DOHH2 (cell line): ENCODE results near the gene SPP2.

Source experiments
- H3F3A ChIP-seq: fragments of 200-600 bp; sonication (generic), shearing (Covaris generic); 2 replicates; pipeline ENCODE4 v1.6.0; 2016; ENCODE audit warnings: antibody characterized with exemption, mild to moderate bottlenecking; ENCODE audit not compliant: control insufficient read depth, insufficient read depth
- H3K27ac ChIP-seq: fragments of 200-600 bp; sonication (generic); 2 replicates; pipeline ENCODE4 v1.5.1; 2014; ENCODE audit warnings: low read depth, mild to moderate bottlenecking, low read length, moderate library complexity
- H3K27me3 ChIP-seq: fragments of 200-600 bp; sonication (generic); 2 replicates; pipeline ENCODE4 v1.6.1; 2014; ENCODE audit warnings: mild to moderate bottlenecking, low read length, mixed read lengths; ENCODE audit not compliant: control insufficient read depth
- H3K36me3 ChIP-seq: fragments of 200-600 bp; sonication (generic); 2 replicates; pipeline ENCODE4 v1.6.1; 2014; ENCODE audit warnings: mild to moderate bottlenecking, low read length, moderate library complexity, mixed read lengths; ENCODE audit not compliant: control insufficient read depth
- H3K4me1 ChIP-seq: fragments of 200-600 bp; sonication (generic); 2 replicates; pipeline ENCODE4 v1.6.1; 2014; ENCODE audit warnings: mild to moderate bottlenecking, low read length, mixed read lengths; ENCODE audit not compliant: control insufficient read depth
- H3K4me2 ChIP-seq: fragments of 200-600 bp; sonication (generic); 2 replicates; pipeline ENCODE4 v1.6.0; 2014; ENCODE audit warnings: mild to moderate bottlenecking, low read length, moderate library complexity
- H3K4me3 ChIP-seq: fragments of 200-600 bp; sonication (generic); 2 replicates; pipeline ENCODE4 v1.5.1; 2014; ENCODE audit warnings: mild to moderate bottlenecking, low read length, mixed read lengths
- H3K79me2 ChIP-seq: fragments of 200-600 bp; sonication (generic); 2 replicates; pipeline ENCODE4 v1.6.1; 2014; ENCODE audit warnings: mild to moderate bottlenecking, low read length, mixed read lengths; ENCODE audit not compliant: control insufficient read depth
- H3K9me2 ChIP-seq: fragments of 200-600 bp; sonication (generic); replicated peaks from 2 replicates; pipeline ENCODE4 v1.6.1; 2014; ENCODE audit warnings: mild to moderate bottlenecking, low read length, mixed read lengths; ENCODE audit not compliant: control insufficient read depth
- H3K9me3 ChIP-seq: fragments of 200-600 bp; sonication (generic); 2 replicates; pipeline ENCODE4 v1.6.1; 2014; ENCODE audit warnings: antibody characterized with exemption, low read length, mixed read lengths; ENCODE audit not compliant: control insufficient read depth, insufficient read depth
- H4K20me1 ChIP-seq: fragments of 200-600 bp; sonication (generic); 2 replicates; pipeline ENCODE4 v1.6.0; 2014; ENCODE audit warnings: low read depth, mild to moderate bottlenecking, antibody characterized with exemption, low read length, moderate library complexity; ENCODE audit not compliant: control insufficient read depth, insufficient read depth
- EZH2phosphoT487 ChIP-seq: fragments of 200-600 bp; sonication (generic); IDR thresholded peaks from 2 replicates; pipeline ENCODE4 v1.6.1; 2017; ENCODE audit warnings: borderline replicate concordance, mild to moderate bottlenecking, antibody characterized with exemption, low read length, moderate library complexity, mixed read lengths
- TF ChIP-seq, protein P1 (sequence below): fragments of 200-600 bp; sonication (generic); IDR thresholded peaks from one replicate; pipeline ENCODE4 v1.5.1; 2014; ENCODE audit warnings: antibody characterized with exemption, mild to moderate bottlenecking, low read depth, low read length; ENCODE audit not compliant: poor library complexity, severe bottlenecking

Gene SPP2

DNA sequence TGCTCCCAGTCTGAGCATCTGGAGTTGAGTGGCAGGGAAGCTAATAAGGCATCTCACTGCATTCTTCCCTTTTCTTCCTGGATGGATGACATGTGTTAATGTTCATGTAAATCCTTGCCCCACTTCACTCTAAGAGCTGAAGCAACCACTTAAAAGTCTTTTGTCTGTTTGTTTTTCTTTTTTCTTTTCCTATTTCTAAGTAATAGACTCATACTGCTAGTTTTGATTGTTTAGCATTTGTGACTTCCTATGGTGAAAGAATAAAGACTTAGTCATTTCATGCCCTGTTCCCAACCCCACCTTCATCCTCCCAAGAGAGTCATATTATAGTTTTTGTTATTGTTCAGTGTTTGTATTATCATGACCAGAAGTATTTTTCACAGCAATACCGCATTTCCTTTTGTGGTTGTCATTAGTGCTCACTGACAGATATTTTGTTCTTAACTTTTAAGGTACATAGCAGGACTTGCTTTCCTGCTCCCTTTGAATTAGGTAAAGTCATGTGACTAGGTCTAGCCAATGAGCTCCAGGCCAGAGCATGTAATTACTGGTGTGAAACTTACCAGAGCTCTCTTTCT, 18.1 kb upstream of the SPP2 start:
- Histone ChIP-seq H4K20me1 (no peaks in the 10 kb centered on the region), H3K4me2 (no peak overlapping the region), H3K4me3 (no peak overlapping the region), H3K4me1 (no peaks in the 10 kb centered on the region), H3K9me3 (no peaks in the 10 kb centered on the region), H3F3A (no peaks in the 10 kb centered on the region), H3K27me3 (no peaks in the 10 kb centered on the region), H3K27ac (no peak overlapping the region), H3K36me3 (no peaks in the 10 kb centered on the region), H3K9me2 (no peaks in the 10 kb centered on the region), H3K79me2 (no peaks in the 10 kb centered on the region)
- TF ChIP-seq, protein P1, sequence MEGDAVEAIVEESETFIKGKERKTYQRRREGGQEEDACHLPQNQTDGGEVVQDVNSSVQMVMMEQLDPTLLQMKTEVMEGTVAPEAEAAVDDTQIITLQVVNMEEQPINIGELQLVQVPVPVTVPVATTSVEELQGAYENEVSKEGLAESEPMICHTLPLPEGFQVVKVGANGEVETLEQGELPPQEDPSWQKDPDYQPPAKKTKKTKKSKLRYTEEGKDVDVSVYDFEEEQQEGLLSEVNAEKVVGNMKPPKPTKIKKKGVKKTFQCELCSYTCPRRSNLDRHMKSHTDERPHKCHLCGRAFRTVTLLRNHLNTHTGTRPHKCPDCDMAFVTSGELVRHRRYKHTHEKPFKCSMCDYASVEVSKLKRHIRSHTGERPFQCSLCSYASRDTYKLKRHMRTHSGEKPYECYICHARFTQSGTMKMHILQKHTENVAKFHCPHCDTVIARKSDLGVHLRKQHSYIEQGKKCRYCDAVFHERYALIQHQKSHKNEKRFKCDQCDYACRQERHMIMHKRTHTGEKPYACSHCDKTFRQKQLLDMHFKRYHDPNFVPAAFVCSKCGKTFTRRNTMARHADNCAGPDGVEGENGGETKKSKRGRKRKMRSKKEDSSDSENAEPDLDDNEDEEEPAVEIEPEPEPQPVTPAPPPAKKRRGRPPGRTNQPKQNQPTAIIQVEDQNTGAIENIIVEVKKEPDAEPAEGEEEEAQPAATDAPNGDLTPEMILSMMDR: no peak
- no peak for TF ChIP-seq EZH2phosphoT487

DNA sequence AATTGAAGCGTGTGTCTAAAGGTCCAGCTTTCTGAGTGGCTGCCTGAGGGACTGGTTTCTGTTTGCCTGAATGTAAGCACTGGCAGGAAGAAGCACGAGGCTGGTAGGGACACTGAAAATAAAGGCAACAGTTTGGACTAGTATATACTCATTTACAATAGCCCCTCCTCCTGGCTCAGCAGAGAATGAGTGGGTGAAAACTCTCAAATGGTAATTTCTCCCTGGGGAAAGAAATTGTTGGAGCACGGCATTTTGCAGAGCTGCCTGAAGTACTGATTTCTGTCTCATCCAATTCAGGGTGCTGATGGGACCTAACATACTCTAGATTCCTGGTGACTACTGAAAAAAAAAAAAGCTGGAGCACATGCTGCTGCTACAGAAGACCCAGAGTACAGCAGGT, 17.3 kb upstream of the SPP2 start:
- Histone ChIP-seq H3K4me3 (no peak overlapping the region), H3K4me1 (no peaks in the 10 kb centered on the region), H3K9me3 (no peaks in the 10 kb centered on the region), H3K4me2 (no peak overlapping the region), H3K27me3 (no peaks in the 10 kb centered on the region), H3K36me3 (no peaks in the 10 kb centered on the region), H3K9me2 (no peaks in the 10 kb centered on the region), H3K79me2 (no peaks in the 10 kb centered on the region), H4K20me1 (no peaks in the 10 kb centered on the region), H3K27ac (no peak overlapping the region), H3F3A (no peaks in the 10 kb centered on the region)
- no peak for TF ChIP-seq EZH2phosphoT487
- TF ChIP-seq, protein P1: no peak

DNA sequence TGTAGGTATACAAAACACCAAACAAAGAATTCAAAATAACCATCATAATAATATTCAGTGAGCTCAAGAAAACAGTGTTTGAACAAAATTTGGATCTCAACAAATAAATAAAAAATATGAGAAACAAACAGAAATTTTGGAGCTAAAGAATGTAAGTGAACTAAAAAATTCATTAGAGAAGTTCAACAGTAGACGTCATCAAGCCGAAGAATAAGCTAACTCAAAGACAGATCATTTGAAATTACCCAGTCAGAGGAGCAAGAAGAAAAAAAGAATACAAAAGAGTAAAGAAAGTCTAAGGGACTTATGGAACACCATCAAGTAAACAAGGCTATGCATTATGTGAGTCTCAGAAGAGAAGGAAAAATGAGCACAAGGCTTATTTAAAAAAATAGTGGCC, 16.6 kb upstream of the SPP2 start:
- TF ChIP-seq, protein P1: no peak
- no peak for TF ChIP-seq EZH2phosphoT487

More for the DNA sequence above, 16.6 kb upstream of the SPP2 start:
- Histone ChIP-seq H3K9me2 (no peaks in the 10 kb centered on the region), H3K4me2 (no peak overlapping the region), H3K27ac (no peak overlapping the region), H3K4me1 (no peaks in the 10 kb centered on the region), H4K20me1 (no peaks in the 10 kb centered on the region), H3K79me2 (no peaks in the 10 kb centered on the region), H3K36me3 (no peaks in the 10 kb centered on the region), H3K27me3 (no peaks in the 10 kb centered on the region), H3K4me3 (no peak overlapping the region), H3F3A (no peaks in the 10 kb centered on the region), H3K9me3 (no peaks in the 10 kb centered on the region)
